GM21717 (cell line): ENCODE results near the gene KIAA2012.
"Not testable (repeated sequence)": the region's sequence is repeated elsewhere in the genome, so short reads cannot be mapped to it uniquely, and the experiment has no call there.

Source experiments
- ATAC-seq: cut with Tn5 transposase; IDR thresholded peaks from one replicate; pipeline ENCODE4 v1.9.1; 2021; ENCODE audit warnings: mild to moderate bottlenecking, moderate library complexity; ENCODE audit not compliant: unreplicated experiment

The KIAA2012 gene

DNA sequence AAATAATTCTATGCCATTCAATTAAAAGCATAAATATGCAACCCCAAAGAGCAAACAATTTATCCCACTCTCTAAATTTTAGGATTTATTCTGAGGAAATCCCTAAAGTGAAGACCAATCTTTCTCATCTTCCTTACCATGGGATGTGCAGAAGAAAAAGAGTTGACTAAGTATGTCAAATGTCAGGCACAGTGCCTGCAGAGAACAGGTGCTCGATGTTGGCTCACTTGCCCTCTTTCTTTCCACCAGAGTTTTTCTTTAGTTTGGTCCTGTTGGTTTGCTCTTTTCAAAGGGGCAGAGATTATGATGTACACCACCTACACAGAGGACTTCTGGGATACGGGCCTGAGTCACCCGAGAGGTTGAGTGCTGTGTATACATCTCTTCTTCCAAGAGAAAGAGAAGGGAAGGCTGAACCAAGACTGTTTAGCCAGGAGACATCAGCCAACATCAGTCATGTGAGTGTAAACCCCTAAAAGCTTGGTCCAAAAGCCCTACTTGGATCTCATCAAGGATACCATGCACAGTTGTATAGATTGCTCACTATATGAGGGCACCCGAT lies 113.7 kb downstream of the KIAA2012 start:
- no peak for ATAC-seq

DNA sequence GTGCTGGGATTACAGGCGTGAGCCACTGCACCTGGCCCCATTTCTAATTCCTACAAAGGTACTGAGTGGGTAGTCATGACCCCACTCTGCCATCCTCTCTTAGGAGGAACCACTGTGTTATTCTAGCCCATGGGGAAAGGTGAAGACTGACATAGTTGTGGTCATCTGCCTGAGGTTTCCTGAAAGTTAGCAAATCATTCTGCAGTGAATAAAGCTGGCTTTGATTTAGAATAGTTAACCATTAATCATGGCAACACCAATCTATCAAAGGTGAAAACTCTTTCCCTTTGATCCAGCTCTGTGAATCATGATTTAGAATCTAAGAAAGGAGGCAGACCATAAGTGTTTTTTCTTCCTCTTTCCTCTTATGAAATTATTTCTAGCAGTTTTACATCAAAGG lies 114.5 kb downstream of the KIAA2012 start:
- ATAC-seq: no peak

DNA sequence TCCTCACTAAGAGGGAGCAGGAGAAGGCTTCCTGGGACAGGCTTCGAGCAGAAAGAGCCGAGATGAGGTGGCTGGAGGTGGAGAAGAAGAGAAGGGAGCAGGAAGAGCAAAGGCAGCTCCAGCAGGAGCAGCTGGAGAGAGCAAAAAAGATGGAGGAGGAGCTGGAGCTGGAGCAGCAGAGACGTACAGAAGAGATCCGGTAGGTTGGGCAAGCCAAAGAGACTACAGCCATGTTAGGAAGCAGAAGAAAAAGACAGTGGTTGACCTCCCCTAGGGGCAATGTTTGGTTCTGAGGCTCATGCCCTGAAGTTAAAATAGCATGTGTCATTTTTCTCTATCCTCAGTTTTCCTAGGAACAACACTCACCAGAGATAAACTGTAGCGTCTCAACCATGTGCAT lies 120.2 kb downstream of the KIAA2012 start:
- ATAC-seq: no peak

DNA sequence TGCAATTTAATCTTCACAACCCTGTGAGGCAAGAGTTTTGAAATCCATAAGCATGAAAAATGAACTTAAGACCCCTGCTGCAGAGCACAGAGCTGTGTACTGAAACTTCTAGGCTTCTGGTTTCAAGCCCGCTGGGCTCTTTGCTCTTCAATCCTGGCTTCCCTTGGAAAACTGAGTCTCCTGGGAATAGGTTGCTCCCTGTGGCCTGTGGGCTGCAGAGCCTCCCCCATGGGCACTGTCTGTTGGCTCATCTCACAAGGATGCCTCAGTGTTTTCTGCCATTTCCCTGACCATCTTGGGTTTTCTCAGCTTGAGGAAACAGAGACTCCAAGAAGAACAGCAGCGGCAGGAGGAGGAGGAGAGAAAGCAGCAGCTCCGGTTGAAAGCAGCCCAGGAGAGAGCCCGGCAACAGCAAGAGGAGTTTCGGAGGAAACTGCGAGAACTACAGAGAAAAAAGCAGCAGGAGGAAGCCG lies 120.9 kb downstream of the KIAA2012 start:
- no peak for ATAC-seq

DNA sequence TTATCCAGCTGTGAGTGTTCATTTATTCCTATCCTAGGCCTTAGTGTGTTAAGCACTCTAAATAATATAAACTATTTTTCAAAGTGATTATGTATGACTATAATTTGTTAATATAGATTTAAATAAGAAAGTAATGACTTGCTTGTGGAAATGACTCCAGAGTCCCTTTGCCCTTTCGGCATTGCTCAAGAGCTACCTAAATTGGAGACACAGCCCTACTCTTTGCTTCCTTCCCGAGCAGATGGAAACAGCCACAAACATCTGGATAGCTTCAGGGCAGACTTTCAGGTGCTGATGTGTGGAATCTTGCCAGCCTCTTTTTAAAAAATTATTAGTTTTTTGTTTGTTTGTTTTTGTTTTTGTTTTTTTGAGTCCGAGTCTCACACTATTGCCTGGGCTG lies 121.4 kb downstream of the KIAA2012 start:
- ATAC-seq: no peak

GRCh38 chr2:202196727-202197126 lies 123.7 kb downstream of the KIAA2012 start:
- no peak for ATAC-seq

GRCh38 chr2:202201220-202202160 lies 128.4 kb downstream of the KIAA2012 start:
- ATAC-seq: no peak

DNA sequence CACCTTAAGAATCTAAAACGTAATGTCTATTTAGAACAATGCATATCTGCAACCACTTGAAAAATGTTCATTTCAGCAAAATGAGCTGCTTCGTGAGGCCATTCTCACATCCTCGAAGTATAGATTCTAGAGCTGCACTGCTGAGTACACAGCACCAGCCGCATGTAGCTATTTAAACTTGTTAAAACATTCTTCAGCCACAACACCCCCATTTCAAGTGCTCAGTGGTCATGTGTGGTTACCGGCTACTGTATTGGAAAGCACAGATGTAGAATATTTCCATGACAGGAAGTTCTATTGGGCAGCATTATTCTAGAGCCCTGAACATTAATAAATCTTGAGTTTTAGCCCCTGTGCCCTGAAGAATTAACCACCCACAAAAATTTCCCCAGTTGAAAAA lies 130.3 kb downstream of the KIAA2012 start:
- ATAC-seq: no peak

DNA sequence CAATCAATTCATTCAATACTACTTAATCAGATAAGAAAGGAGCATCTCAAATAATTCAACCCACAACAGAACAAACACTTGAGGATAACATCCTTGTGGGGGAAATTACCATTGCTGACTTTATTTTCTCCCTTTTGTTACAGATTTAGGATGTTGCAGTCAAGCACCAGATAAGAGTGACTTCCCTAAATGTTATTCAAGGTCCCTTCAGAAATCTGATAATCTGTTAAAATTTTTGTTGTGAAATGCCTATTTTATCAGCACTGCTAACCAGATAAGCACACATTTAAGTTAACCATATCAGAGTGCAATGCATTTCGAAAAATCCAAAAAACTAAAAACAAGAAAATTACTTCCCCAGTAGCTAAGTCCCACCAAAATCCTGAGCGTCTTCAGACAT lies 131.8 kb downstream of the KIAA2012 start:
- no peak for ATAC-seq

DNA sequence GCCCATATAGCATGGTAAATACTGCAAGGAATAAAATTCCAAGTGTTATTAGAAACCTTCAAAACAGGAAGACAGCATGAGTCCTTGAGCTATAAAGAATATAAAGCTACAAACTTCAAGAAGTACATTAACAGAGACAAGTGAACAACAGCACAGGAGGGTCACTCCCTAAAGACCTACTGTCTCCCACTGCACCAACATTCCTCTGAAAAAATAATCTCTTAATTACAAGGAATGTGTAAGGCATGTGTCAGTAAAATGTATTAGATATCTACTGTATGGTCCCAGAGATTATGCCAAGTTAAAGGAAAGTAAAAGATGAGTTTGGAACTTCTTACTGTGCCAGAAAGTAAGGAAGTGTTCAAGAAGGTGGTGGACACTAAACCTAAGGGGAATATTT lies 135.5 kb downstream of the KIAA2012 start:
- ATAC-seq: no peak

GRCh38 chr2:202215179-202215578 lies 142.1 kb downstream of the KIAA2012 start:
- ATAC-seq: no peak

- ATAC-seq: no peak
Measured at GRCh38 chr2:202221873-202222272, 148.8 kb downstream of the KIAA2012 start.

GRCh38 chr2:202237787-202238233 lies 164.8 kb downstream of the KIAA2012 start:
- peak; percentile 45 for ATAC-seq

GRCh38 chr2:202238234-202239197 lies 165.5 kb downstream of the KIAA2012 start, which contains the start of gene SUMO1:
Gene SUMO1, minus strand, starts transcription at chr2:202238597. Its CDS starts 146 bp downstream, at chr2:202238451.
- peak; percentile 99 for ATAC-seq

GRCh38 chr2:202247710-202248109 lies 174.7 kb downstream of the KIAA2012 start:
- ATAC-seq: not testable (repeated sequence)

DNA sequence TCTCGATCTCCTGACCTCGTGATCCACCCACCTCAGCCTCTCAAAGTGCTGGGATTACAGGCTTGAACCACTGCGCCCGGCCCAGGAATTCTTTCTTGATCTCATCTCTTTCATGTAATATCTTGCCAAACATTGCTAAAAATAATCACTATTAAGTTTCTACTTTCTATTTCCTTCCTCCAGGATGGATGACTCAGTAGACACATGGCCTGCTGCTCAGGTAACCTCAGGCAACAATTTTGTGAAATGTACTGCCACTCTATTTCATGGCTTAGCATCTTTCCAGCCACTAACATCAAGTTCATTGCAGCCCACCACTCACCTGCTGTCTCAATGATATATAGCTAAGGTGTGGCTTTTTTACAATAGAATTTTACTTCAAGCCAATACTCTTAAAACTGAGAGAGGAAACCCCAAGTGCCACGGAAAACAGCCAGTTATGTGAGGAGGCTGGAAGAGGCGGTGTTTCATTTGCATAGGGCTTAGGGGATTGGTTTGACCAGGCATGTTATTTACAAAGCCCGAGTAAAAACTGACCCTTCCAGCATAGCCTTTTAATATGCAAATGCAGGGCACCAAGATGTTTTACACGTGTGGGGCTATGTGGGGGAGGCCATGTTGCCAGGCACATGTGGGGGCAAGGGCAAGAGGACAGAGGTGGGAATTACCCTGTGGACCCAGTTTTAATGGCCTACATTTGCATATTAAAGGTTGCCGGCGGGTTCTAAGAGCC lies 176.6 kb downstream of the KIAA2012 start:
- ATAC-seq: no peak

GRCh38 chr2:202251494-202251893 lies 178.4 kb downstream of the KIAA2012 start:
- no peak for ATAC-seq
